ENCODE measurements around the gene NRXN3. TPM values are rescaled to one million over a fixed set of nuclear protein-coding genes. Genes with fewer than 3 reads are reported as not detected.

The NRXN3 gene
- total and polyA plus RNA-seq, 2 experiments from 2014 or later: 5.7 to 7.1 TPM

- WGBS (ENCODE audit: low lambda C conversion rate, missing lambda C conversion rate): 84% methylated on average over 4 of the region's 4 CpGs
- Histone ChIP-seq H3K27me3 (peaks cover 9% of the 10 kb centered on the region), H3K4me1 (ENCODE audit: insufficient read depth) (no peaks in the 10 kb centered on the region), H3K9me2 (replicated peaks; ENCODE audit: insufficient read depth) (no peaks in the 10 kb centered on the region), H3K27ac (no peak overlapping the region), H3K79me2 (no peaks in the 10 kb centered on the region), H3K4me3 (no peak overlapping the region), H4K20me1 (ENCODE audit: insufficient read depth, poor library complexity, severe bottlenecking) (no peaks in the 10 kb centered on the region), H3K36me3 (replicated peaks; ENCODE audit: insufficient read depth, low read depth) (no peaks in the 10 kb centered on the region), H2AFZ (no peak overlapping the region), H3K9me3 (ENCODE audit: low read depth) (no peaks in the 10 kb centered on the region), H3K4me2 (no peak overlapping the region)
- no peak for TF ChIP-seq CTCF (IDR thresholded peaks at IDR 0.05; ENCODE audit: poor library complexity)
- DNase-seq (ENCODE audit: low spot score): no peak
Observed at GRCh38 chr14:79179985-79180384, 1009.8 kb downstream of the NRXN3 start.

- 95% methylated on average over 4 of the region's 4 CpGs for WGBS (ENCODE audit: low lambda C conversion rate, missing lambda C conversion rate)
- H3K4me2 ChIP-seq: no peak overlapping the region
- TF ChIP-seq EZH2phosphoT487 (IDR thresholded peaks at IDR 0.05; ENCODE audit: low read depth, severe bottlenecking, unreplicated experiment) (no peak), CTCF (IDR thresholded peaks at IDR 0.05; ENCODE audit: poor library complexity) (no peak), EZH2 (IDR thresholded peaks at IDR 0.05; ENCODE audit: borderline replicate concordance) (no peak)
- no peaks in the 10 kb centered on the region for H3K9me2 ChIP-seq (replicated peaks; ENCODE audit: insufficient read depth)
- H3K27me3 ChIP-seq: peaks cover 9% of the 10 kb centered on the region
- H3K27ac ChIP-seq: no peak overlapping the region
- no peak overlapping the region for H3K4me3 ChIP-seq
- H3K79me2 ChIP-seq: no peaks in the 10 kb centered on the region
- no peaks in the 10 kb centered on the region for H3K4me1 ChIP-seq (ENCODE audit: insufficient read depth)
- H2AFZ ChIP-seq: no peak overlapping the region
- no peaks in the 10 kb centered on the region for H4K20me1 ChIP-seq (ENCODE audit: insufficient read depth, poor library complexity, severe bottlenecking)
- no peak for DNase-seq (ENCODE audit: low spot score)
- no peaks in the 10 kb centered on the region for H3K9me3 ChIP-seq (ENCODE audit: low read depth)
- no peaks in the 10 kb centered on the region for H3K36me3 ChIP-seq (replicated peaks; ENCODE audit: insufficient read depth, low read depth)
Observed at GRCh38 chr14:79180656-79181055, 1010.5 kb downstream of the NRXN3 start.

GRCh38 chr14:79186523-79186922, 1016.4 kb downstream of the NRXN3 start:
- Histone ChIP-seq H3K4me3 (no peak overlapping the region), H3K9me3 (ENCODE audit: low read depth) (no peaks in the 10 kb centered on the region), H3K27me3 (peaks cover 5% of the 10 kb centered on the region), H3K36me3 (replicated peaks; ENCODE audit: insufficient read depth, low read depth) (no peaks in the 10 kb centered on the region), H3K9me2 (replicated peaks; ENCODE audit: insufficient read depth) (no peaks in the 10 kb centered on the region), H3K27ac (no peak overlapping the region), H2AFZ (no peak overlapping the region), H3K4me1 (ENCODE audit: insufficient read depth) (no peaks in the 10 kb centered on the region), H4K20me1 (ENCODE audit: insufficient read depth, poor library complexity, severe bottlenecking) (no peaks in the 10 kb centered on the region), H3K4me2 (no peak overlapping the region), H3K79me2 (no peaks in the 10 kb centered on the region)
- WGBS (ENCODE audit: low lambda C conversion rate, missing lambda C conversion rate): 80% methylated on average over 3 of the region's 3 CpGs
- DNase-seq (ENCODE audit: low spot score): no peak
- TF ChIP-seq EZH2phosphoT487 (IDR thresholded peaks at IDR 0.05; ENCODE audit: low read depth, severe bottlenecking, unreplicated experiment) (no peak), EZH2 (IDR thresholded peaks at IDR 0.05; ENCODE audit: borderline replicate concordance) (no peak), CTCF (IDR thresholded peaks at IDR 0.05; ENCODE audit: poor library complexity) (no peak)
